Natural killer cell (primary cell): ENCODE data around the gene CIROP. TPM values are rescaled to one million over a fixed set of nuclear protein-coding genes. Genes with fewer than 3 reads are reported as not detected.

ENCODE experiments used
- ATAC-seq, 3 donors: fragments of 150-1000 bp in 2 of 3; fragments of 200-7000 bp in 1 of 3; cut with Tn5 transposase; 1 replicate in 1 of 3; 2 replicates in 2 of 3; pipeline ENCODE4 v1.10.0; 2021; ENCODE audit warnings: mild to moderate bottlenecking in 2 of 3, moderate library complexity in 2 of 3
- DNase-seq, 2 donors: peaks; one replicate each; pipeline versions ENCODE4 v3.0.0 to v3.0.0-alpha.2; 2013 to 2021; ENCODE audit warnings: mixed read lengths in 1 of 2
- H3K27ac ChIP-seq: one replicate; pipeline ENCODE4 v1.5.1; 2013; ENCODE audit warnings: mild to moderate bottlenecking, low read length
- H3K27me3 ChIP-seq: one replicate; pipeline ENCODE4 v1.6.1; 2013; ENCODE audit warnings: low read length; ENCODE audit not compliant: control insufficient read depth, insufficient read depth
- H3K36me3 ChIP-seq: one replicate; pipeline ENCODE4 v1.6.1; 2013; ENCODE audit warnings: low read length; ENCODE audit not compliant: control insufficient read depth, insufficient read depth
- H3K4me1 ChIP-seq: one replicate; pipeline ENCODE4 v1.6.1; 2013; ENCODE audit warnings: low read length; ENCODE audit not compliant: control insufficient read depth, insufficient read depth
- H3K4me3 ChIP-seq: one replicate; pipeline ENCODE4 v1.5.1; 2013; ENCODE audit warnings: low read length
- H3K9me3 ChIP-seq: one replicate; pipeline ENCODE4 v1.6.1; 2013; ENCODE audit warnings: low read length; ENCODE audit not compliant: control insufficient read depth, insufficient read depth
- H3K27ac Mint-ChIP-seq, 2 donors: one replicate each; pipeline ENCODE4 v1.8.0; 2022; ENCODE audit warnings: mild to moderate bottlenecking in 2 of 2, mixed read lengths in 2 of 2, moderate library complexity in 1 of 2
- H3K27me3 Mint-ChIP-seq, 2 donors: one replicate each; pipeline ENCODE4 v1.8.0; 2022; ENCODE audit warnings: low read depth in 2 of 2, mixed read lengths in 2 of 2
- H3K36me3 Mint-ChIP-seq: one replicate; pipeline ENCODE4 v1.8.0; 2022; ENCODE audit warnings: mixed read lengths
- H3K4me1 Mint-ChIP-seq, 2 donors: one replicate each; pipeline ENCODE4 v1.8.0; 2022; ENCODE audit warnings: mixed read lengths in 2 of 2
- H3K4me3 Mint-ChIP-seq: one replicate; pipeline ENCODE4 v1.8.0; 2022; ENCODE audit warnings: mild to moderate bottlenecking, moderate library complexity, mixed read lengths
- H3K9me3 Mint-ChIP-seq, 2 donors: one replicate each; pipeline ENCODE4 v1.8.0; 2022; ENCODE audit warnings: mixed read lengths in 2 of 2
- CTCF ChIP-seq: fragments of 200-600 bp; IDR thresholded peaks from one replicate; pipeline ENCODE4 v1.8.0; 2022; ENCODE audit warnings: antibody characterized with exemption
- WGBS: methylation state at CpG from one replicate; pipeline ENCODE4 v1.1.7; 2013; ENCODE audit warnings: missing lambda C conversion rate; ENCODE audit not compliant: insufficient coverage; 5-methylcytosine and 5-hydroxymethylcytosine counted together
- intact Hi-C: fragments of 100-400 bp; cut with micrococcal nuclease; formaldehyde crosslinking; loops from one replicate; pipeline ENCODE4 v1.14.2; 2022
- total RNA-seq, 4 donors: library from RNA; stranded (reverse); fragments of 120-200 nt in 1 of 4; gene quantifications; one replicate each; pipeline versions ENCODE4 v1.2.3 to v1.2.4, GENCODE V29; 2013 to 2022

Gene CIROP
- not detected for total RNA-seq
- not detected for total RNA-seq (2013)

DNA sequence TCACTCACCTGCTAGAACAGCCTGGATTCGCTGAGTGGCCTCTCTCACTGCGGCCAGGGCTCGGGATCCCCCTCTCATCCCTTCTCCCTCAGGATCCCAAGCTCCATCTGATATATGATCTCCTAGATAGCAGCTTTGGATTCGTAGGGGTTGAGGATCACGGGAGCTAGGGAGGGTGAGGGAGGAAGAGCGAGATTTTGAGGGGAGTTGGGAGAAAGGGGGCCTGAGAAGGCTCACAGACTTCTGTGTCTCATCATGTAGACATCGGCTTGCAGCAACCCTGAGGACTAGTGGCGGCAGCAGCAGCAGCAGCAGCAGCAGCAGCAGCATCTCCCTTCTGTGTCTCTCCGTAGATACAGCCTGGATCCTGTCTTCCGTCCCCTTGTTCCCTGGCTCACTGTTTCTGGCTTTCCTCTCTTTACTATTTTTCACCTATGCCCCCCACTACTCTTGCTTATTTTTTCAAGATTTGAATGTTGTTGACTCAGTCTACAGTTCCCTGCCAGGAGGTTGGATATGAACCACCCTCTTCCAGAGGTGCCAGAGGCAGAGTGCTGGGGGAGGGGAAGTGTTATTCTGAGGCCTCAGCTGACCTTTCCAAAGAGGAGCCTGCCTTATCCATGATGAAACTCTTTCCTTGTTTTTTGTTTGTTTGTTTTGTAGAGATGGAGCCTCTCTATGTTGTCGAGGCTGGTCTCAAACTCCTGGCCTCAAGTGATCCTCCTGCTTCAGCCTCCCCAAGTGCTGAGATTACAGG lies at the start of gene CIROP:
TSS of gene CIROP (minus strand) at position 399 of the 757 bp plus-strand sequence. CDS start at position 330, 69 bp downstream.
- 90% methylated on average over 11 of the region's 11 CpGs for WGBS

GRCh38 chr14:23153851-23154796 lies 49.3 kb upstream of the CIROP start:
- H3K9me3 ChIP-seq: no peaks in the 10 kb centered on the region
- 82% methylated on average over 27 of the region's 28 CpGs for WGBS
- H3K4me1 ChIP-seq: no peaks in the 10 kb centered on the region
- no peak overlapping the region for H3K27ac ChIP-seq
- Mint-ChIP-seq H3K27ac (no peak overlapping the region), H3K4me1 (no peaks in the 10 kb centered on the region), H3K27me3 (peaks cover 3 to 5% of the 10 kb centered on the region in 2 donors), H3K4me3 (no peak overlapping the region), H3K36me3 (no peaks in the 10 kb centered on the region), H3K9me3 (no peaks in the 10 kb centered on the region)
- no peak overlapping the region for H3K4me3 ChIP-seq
- no peaks in the 10 kb centered on the region for H3K27me3 ChIP-seq
- TF ChIP-seq CTCF: no peak
- DNase-seq (no peak), ATAC-seq (no peak)
- H3K36me3 ChIP-seq: no peaks in the 10 kb centered on the region
- intact Hi-C loops: no loop called here

More for the DNA sequence above, at the start of gene CIROP:
- ATAC-seq (no peak), DNase-seq (no peak)
- Mint-ChIP-seq H3K4me1 (peaks cover 0 to 6% of the 10 kb centered on the region in 2 donors), H3K36me3 (no peaks in the 10 kb centered on the region), H3K4me3 (no peak within 1 kb of the TSS), H3K27ac (no peak within 1 kb of the TSS), H3K9me3 (no peaks in the 10 kb centered on the region), H3K27me3 (no peaks in the 10 kb centered on the region)
- Histone ChIP-seq H3K9me3 (no peaks in the 10 kb centered on the region), H3K27ac (no peak within 1 kb of the TSS), H3K4me1 (no peaks in the 10 kb centered on the region), H3K27me3 (no peaks in the 10 kb centered on the region), H3K36me3 (no peaks in the 10 kb centered on the region), H3K4me3 (no peak within 1 kb of the TSS)
- intact Hi-C loops: no loop called here
- TF ChIP-seq CTCF: no peak

DNA sequence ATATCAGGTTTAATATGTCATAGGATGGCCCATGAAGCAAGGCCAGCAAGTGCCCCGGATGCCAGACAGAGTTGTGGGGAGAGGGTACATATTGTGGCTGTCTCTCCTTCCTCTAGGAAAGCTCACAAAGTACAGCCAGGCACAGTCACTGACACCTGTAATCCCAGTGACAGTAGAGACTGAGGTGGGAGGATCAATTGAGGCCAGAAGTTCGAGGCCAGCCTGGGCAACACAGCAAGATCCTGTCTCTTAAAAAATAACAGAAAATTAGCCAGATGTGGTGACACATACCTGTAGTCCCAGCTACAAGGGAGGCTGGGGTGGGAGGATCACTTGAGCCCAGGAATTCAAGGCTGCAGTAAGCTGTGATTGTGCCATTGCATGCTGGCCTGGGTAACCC lies 46.6 kb upstream of the CIROP start:
- H3K4me1 Mint-ChIP-seq: no peaks in the 10 kb centered on the region
- WGBS: 84% methylated on average over 2 of the region's 2 CpGs
- ATAC-seq (no peak), DNase-seq (no peak)
- H3K4me1 ChIP-seq: no peaks in the 10 kb centered on the region
- no peak overlapping the region for H3K4me3 ChIP-seq
- H3K36me3 ChIP-seq: no peaks in the 10 kb centered on the region
- peaks cover 0 to 6% of the 10 kb centered on the region in 2 donors for H3K27me3 Mint-ChIP-seq
- H3K27me3 ChIP-seq: no peaks in the 10 kb centered on the region
- H3K9me3 ChIP-seq: no peaks in the 10 kb centered on the region
- intact Hi-C loops: no loop called here
- TF ChIP-seq CTCF: no peak
- H3K9me3 Mint-ChIP-seq: no peaks in the 10 kb centered on the region
- no peak overlapping the region for H3K4me3 Mint-ChIP-seq
- H3K27ac ChIP-seq: no peak overlapping the region
- H3K27ac Mint-ChIP-seq: no peak overlapping the region
- H3K36me3 Mint-ChIP-seq: no peaks in the 10 kb centered on the region
